ENCODE measurements around the gene KIAA0232. TPM values are rescaled to one million over a fixed set of nuclear protein-coding genes. Genes with fewer than 3 reads are reported as not detected.

KIAA0232 gene
- total and polyA plus RNA-seq, 9 of the 15 experiments (the other 6 are each of a cell fraction or from before 2014, with no cell fraction given) = 3.5 to 17.4 (median 13.0) TPM

DNA sequence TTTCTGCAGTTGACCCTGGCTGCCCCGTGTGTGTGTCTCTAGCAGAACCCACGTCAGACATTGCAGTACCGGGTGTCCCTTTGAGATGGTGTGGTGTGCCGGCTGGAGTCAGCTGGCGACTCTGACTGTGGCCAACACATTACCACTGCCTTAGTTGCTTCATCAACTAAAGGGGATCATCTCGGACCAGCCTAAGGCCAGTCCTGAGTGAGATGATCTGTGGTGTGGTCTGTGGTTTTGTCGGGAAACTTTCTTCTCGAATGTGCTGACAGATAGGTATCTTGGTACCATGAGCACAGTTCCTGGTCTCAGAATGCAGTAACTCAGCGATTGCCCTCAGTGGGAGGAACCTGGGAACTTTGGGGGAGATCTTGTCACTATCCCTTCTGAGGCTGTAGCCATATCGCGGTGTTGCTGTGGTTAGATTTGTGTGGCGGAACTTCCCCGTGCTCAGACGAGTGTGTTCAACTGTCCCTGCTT, 142.9 kb downstream of the KIAA0232 start (continued):
- TF ChIP-seq, protein P1, sequence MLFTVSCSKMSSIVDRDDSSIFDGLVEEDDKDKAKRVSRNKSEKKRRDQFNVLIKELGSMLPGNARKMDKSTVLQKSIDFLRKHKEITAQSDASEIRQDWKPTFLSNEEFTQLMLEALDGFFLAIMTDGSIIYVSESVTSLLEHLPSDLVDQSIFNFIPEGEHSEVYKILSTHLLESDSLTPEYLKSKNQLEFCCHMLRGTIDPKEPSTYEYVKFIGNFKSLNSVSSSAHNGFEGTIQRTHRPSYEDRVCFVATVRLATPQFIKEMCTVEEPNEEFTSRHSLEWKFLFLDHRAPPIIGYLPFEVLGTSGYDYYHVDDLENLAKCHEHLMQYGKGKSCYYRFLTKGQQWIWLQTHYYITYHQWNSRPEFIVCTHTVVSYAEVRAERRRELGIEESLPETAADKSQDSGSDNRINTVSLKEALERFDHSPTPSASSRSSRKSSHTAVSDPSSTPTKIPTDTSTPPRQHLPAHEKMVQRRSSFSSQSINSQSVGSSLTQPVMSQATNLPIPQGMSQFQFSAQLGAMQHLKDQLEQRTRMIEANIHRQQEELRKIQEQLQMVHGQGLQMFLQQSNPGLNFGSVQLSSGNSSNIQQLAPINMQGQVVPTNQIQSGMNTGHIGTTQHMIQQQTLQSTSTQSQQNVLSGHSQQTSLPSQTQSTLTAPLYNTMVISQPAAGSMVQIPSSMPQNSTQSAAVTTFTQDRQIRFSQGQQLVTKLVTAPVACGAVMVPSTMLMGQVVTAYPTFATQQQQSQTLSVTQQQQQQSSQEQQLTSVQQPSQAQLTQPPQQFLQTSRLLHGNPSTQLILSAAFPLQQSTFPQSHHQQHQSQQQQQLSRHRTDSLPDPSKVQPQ (CRISPR knock-in tag; IDR thresholded peaks at IDR 0.05; ENCODE audit: borderline replicate concordance) = 0 out of 2 replicates have a peak, but pooled peaks have one; percentile 12
- TF ChIP-seq, protein P2, sequence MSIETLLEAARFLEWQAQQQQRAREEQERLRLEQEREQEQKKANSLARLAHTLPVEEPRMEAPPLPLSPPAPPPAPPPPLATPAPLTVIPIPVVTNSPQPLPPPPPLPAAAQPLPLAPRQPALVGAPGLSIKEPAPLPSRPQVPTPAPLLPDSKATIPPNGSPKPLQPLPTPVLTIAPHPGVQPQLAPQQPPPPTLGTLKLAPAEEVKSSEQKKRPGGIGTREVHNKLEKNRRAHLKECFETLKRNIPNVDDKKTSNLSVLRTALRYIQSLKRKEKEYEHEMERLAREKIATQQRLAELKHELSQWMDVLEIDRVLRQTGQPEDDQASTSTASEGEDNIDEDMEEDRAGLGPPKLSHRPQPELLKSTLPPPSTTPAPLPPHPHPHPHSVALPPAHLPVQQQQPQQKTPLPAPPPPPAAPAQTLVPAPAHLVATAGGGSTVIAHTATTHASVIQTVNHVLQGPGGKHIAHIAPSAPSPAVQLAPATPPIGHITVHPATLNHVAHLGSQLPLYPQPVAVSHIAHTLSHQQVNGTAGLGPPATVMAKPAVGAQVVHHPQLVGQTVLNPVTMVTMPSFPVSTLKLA (conservative IDR thresholded peaks at IDR 0.05) = 0 out of 4 replicates have a peak, but pooled peaks of 1 of the 2 experiments have one; percentile 58
- TF ChIP-seq PHF8 (IDR thresholded peaks at IDR 0.05; ENCODE audit: borderline replicate concordance, low read length) (no peak), CHD4 (IDR thresholded peaks at IDR 0.05; ENCODE audit: insufficient read depth, insufficient replicate concordance, low read depth, low read length, poor library complexity, severe bottlenecking) (no peak), CBFA2T2 (conservative IDR thresholded peaks at IDR 0.05) (0 out of 2 replicates have a peak, but pooled peaks have one; percentile 23), DNMT1 (IDR thresholded peaks at IDR 0.05) (no peak), ZNF217 (CRISPR knock-in tag; IDR thresholded peaks at IDR 0.05) (no peak), CTBP1 (IDR thresholded peaks at IDR 0.05; ENCODE audit: borderline replicate concordance) (peak; percentile 97), TCFL5 (CRISPR knock-in tag; conservative IDR thresholded peaks at IDR 0.05) (no peak), SMAD4 (CRISPR knock-in tag; conservative IDR thresholded peaks at IDR 0.05) (peak; percentile 88)
- TF ChIP-seq, protein P3, sequence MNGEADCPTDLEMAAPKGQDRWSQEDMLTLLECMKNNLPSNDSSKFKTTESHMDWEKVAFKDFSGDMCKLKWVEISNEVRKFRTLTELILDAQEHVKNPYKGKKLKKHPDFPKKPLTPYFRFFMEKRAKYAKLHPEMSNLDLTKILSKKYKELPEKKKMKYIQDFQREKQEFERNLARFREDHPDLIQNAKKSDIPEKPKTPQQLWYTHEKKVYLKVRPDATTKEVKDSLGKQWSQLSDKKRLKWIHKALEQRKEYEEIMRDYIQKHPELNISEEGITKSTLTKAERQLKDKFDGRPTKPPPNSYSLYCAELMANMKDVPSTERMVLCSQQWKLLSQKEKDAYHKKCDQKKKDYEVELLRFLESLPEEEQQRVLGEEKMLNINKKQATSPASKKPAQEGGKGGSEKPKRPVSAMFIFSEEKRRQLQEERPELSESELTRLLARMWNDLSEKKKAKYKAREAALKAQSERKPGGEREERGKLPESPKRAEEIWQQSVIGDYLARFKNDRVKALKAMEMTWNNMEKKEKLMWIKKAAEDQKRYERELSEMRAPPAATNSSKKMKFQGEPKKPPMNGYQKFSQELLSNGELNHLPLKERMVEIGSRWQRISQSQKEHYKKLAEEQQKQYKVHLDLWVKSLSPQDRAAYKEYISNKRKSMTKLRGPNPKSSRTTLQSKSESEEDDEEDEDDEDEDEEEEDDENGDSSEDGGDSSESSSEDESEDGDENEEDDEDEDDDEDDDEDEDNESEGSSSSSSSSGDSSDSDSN (IDR thresholded peaks at IDR 0.05; ENCODE audit: borderline replicate concordance in 1 of 2, low read depth in 2 of 2, low read length in 2 of 2) = peak in 1 of 2 experiments; percentile 52; a peak in 1 of 4 replicates
- TF ChIP-seq, protein P4, sequence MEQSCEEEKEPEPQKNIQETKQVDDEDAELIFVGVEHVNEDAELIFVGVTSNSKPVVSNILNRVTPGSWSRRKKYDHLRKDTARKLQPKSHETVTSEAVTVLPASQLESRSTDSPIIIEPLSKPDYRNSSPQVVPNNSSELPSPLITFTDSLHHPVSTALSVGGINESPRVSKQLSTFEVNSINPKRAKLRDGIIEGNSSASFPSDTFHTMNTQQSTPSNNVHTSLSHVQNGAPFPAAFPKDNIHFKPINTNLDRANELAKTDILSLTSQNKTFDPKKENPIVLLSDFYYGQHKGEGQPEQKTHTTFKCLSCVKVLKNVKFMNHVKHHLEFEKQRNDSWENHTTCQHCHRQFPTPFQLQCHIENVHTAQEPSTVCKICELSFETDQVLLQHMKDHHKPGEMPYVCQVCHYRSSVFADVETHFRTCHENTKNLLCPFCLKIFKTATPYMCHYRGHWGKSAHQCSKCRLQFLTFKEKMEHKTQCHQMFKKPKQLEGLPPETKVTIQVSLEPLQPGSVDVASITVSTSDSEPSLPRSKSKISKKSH (CRISPR knock-in tag; IDR thresholded peaks at IDR 0.05) = no peak
- TF ChIP-seq, protein P5, sequence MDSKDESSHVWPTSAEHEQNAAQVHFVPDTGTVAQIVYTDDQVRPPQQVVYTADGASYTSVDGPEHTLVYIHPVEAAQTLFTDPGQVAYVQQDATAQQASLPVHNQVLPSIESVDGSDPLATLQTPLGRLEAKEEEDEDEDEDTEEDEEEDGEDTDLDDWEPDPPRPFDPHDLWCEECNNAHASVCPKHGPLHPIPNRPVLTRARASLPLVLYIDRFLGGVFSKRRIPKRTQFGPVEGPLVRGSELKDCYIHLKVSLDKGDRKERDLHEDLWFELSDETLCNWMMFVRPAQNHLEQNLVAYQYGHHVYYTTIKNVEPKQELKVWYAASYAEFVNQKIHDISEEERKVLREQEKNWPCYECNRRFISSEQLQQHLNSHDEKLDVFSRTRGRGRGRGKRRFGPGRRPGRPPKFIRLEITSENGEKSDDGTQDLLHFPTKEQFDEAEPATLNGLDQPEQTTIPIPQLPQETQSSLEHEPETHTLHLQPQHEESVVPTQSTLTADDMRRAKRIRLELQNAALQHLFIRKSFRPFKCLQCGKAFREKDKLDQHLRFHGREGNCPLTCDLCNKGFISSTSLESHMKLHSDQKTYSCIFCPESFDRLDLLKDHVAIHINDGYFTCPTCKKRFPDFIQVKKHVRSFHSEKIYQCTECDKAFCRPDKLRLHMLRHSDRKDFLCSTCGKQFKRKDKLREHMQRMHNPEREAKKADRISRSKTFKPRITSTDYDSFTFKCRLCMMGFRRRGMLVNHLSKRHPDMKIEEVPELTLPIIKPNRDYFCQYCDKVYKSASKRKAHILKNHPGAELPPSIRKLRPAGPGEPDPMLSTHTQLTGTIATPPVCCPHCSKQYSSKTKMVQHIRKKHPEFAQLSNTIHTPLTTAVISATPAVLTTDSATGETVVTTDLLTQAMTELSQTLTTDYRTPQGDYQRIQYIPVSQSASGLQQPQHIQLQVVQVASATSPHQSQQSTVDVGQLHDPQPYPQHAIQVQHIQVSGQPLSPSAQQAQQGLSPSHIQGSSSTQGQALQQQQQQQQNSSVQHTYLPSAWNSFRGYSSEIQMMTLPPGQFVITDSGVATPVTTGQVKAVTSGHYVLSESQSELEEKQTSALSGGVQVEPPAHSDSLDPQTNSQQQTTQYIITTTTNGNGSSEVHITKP (IDR thresholded peaks at IDR 0.05; ENCODE audit: partially characterized antibody) = no peak

All from K562 (cell line).